IPS-11a (cell line): Measurements from ENCODE around the gene MAP4K4.
"Not testable (repeated sequence)": the region's sequence is repeated elsewhere in the genome, so short reads cannot be mapped to it uniquely, and the experiment has no call there.

Source experiments
- H3K4me3 ChIP-seq: one replicate; pipeline ENCODE4 v1.5.1; 2013; ENCODE audit warnings: low read depth, low read length, control low read depth

MAP4K4 gene

GRCh38 chr2:101766337-101766736 lies 68.8 kb downstream of the MAP4K4 start:
- H3K4me3 ChIP-seq: no peak overlapping the region

GRCh38 chr2:101766871-101767739 lies 69.6 kb downstream of the MAP4K4 start:
- H3K4me3 ChIP-seq: no peak overlapping the region

- no peak overlapping the region for H3K4me3 ChIP-seq
These were observed 71.2 kb downstream of the MAP4K4 start for GRCh38 chr2:101768556-101769220.

GRCh38 chr2:101769726-101770125 lies 72.2 kb downstream of the MAP4K4 start:
- not testable (repeated sequence) for H3K4me3 ChIP-seq

- no peak overlapping the region for H3K4me3 ChIP-seq
These were observed 73.2 kb downstream of the MAP4K4 start for GRCh38 chr2:101770726-101771125.

GRCh38 chr2:101771227-101771902 lies 73.9 kb downstream of the MAP4K4 start:
- H3K4me3 ChIP-seq: no peak overlapping the region

GRCh38 chr2:101771910-101772321 lies 74.4 kb downstream of the MAP4K4 start:
- H3K4me3 ChIP-seq: no peak overlapping the region

- H3K4me3 ChIP-seq: no peak overlapping the region
These were observed 75.6 kb downstream of the MAP4K4 start for GRCh38 chr2:101773137-101773536.

- not testable (repeated sequence) for H3K4me3 ChIP-seq
These were observed 76.5 kb downstream of the MAP4K4 start for GRCh38 chr2:101773961-101774360.

- H3K4me3 ChIP-seq: no peak overlapping the region
These were observed 77.6 kb downstream of the MAP4K4 start for GRCh38 chr2:101775092-101775491.

GRCh38 chr2:101775636-101776035 lies 78.1 kb downstream of the MAP4K4 start:
- H3K4me3 ChIP-seq: no peak overlapping the region

GRCh38 chr2:101776172-101777043 lies 78.9 kb downstream of the MAP4K4 start:
- H3K4me3 ChIP-seq: no peak overlapping the region

- H3K4me3 ChIP-seq: no peak overlapping the region
These were observed 79.8 kb downstream of the MAP4K4 start for GRCh38 chr2:101777337-101777736.

- H3K4me3 ChIP-seq: no peak overlapping the region
These were observed 80.6 kb downstream of the MAP4K4 start for GRCh38 chr2:101778102-101778501.

- H3K4me3 ChIP-seq: no peak overlapping the region
These were observed 81.7 kb downstream of the MAP4K4 start for GRCh38 chr2:101779190-101779589.

- H3K4me3 ChIP-seq: no peak overlapping the region
These were observed 82.1 kb downstream of the MAP4K4 start for GRCh38 chr2:101779656-101780055.

GRCh38 chr2:101781326-101781725 lies 83.8 kb downstream of the MAP4K4 start:
- no peak overlapping the region for H3K4me3 ChIP-seq

- H3K4me3 ChIP-seq: no peak overlapping the region
These were observed 84.4 kb downstream of the MAP4K4 start for GRCh38 chr2:101781791-101782426.

- H3K4me3 ChIP-seq: no peak overlapping the region
These were observed 84.9 kb downstream of the MAP4K4 start for GRCh38 chr2:101782427-101782792.

GRCh38 chr2:101787097-101787496 lies 89.6 kb downstream of the MAP4K4 start:
- no peak overlapping the region for H3K4me3 ChIP-seq
